ENCODE results near the gene COL13A1. TPM values are rescaled to one million over a fixed set of nuclear protein-coding genes. Genes with fewer than 3 reads are reported as not detected.

Gene COL13A1
- total RNA-seq = 0.35 and 0.87 TPM in 2 replicates

DNA sequence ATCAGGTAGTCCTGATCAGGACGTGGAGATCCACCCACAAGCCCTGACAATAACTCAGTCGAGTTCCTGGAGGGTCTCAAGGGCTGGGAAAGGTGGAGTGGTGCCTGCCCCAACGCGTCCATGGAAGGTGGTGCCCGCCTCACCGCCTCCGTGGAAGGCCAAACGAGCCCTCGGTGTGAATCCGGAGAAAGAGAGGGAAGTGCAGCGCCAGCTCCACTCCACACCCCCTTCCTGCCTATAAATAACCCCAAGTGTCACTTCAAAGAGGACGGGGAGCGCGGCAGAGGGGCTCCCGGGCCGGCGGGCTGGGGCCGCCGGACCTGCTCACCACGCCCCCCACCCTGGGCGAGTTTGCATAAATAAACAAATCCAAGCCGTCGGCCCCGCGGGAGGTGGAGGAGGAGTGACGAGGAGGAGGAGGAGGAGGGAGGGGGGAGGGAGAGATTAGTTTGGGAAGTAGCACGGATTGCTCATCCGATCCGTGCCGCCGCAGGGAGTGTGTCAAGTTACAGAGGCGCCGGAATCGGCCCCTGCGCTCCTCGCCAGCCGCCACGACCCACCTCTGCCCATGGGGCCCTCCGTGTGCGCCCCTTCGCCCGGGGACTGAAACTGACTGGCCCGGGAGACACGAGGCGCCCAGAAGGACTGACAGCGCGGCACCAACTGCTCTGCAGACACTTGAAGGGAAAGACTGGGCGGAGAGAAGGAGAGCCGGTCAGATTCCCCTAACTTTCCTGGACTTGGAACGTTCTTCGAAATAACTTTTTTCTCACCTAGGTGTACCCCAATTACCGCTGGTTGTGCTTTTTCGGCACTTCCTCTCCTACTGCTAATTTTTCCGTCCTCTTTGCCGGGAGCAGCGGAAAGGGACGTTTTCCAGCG, at the start of gene COL13A1:
Gene COL13A1, plus strand, starts transcription at position 473 of the 882 bp plus-strand sequence. CDS start 518 bp downstream, outside the sequence.
- peak; percentile 21 for DNase-seq (ENCODE audit: low read depth)

DNA sequence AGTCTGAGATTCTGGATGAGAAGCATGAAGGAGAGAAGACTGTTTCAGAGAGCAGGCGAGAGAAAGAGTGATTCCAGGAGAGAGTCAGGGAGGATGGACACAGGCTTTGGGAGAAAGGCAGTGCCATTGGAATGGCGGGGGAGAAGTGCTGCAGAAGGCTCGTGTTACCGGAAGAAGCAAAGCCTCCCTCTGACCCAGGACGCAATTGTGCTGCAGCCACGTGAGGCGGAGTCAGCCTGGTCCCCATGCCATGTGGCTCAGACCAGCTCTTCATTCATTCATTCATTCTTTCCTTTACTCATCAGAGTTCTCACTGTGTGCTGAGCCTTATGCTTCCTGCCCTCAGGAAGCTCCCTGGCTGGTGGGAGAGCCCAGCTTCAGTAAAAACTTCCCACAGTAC, 49.2 kb upstream of the COL13A1 start:
- no peak for DNase-seq (ENCODE audit: low read depth)

DNA sequence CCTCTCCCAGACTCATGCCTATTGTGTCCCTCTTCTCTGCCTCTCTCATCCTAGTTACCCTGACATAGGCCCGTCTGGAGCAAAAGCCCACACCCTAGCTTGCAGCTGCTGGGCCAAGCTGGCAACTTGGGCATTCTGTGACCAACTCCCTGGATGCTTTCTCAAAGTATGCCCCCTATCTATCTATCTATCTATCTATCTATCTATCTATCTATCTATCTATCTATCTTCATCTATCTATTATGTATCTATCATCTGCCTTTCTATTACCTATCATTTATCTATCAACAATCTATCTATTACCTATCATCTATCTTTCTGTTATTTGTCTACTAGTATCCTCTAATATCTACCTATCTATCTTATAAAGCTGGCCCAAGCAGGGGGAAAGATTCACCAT, 45.4 kb upstream of the COL13A1 start:
- DNase-seq (ENCODE audit: low read depth) = no peak

DNA sequence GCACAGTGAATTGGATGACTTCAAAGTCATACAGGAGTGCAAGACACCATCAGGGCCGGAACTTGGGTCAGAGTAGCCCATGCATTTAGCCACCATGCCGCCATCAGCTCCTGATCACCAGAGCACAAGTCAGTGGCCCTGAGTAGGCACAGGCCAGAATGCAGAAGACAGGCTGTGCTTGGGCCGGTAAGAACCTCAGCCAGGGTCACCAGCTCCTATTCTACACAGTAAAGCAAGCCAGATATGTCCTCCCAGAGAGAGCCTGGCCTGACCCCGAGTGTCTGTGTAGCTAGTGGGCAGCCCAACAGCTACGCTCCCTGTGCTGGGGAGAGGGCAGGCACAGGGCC, 44.5 kb upstream of the COL13A1 start:
- DNase-seq (ENCODE audit: low read depth) = no peak

- peak; percentile 63 for DNase-seq (ENCODE audit: low read depth)
These were observed 44.0 kb upstream of the COL13A1 start for GRCh38 chr10:69757553-69758309.

DNA sequence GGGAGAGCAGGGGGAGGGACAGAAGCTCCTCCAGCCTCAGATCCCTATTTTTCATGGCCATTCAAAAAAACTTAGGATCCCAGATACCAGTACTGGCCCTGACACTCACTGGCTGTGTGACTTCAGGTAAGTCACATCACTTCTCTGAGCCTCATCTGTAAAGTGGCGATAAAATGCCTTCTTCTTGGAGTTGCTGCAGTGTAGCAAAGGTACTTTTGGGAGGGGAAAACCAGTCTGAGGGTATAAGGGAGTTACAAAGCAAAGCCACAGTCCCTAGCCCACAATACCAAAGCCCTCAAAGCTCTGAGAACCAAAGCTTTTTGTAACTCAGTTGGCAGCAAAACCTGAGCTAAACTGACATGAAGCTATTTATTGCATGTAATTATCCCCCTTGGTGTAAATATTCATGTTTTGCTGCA, 43.4 kb upstream of the COL13A1 start:
- no peak for DNase-seq (ENCODE audit: low read depth)

- DNase-seq (ENCODE audit: low read depth) = no peak
These were observed 42.1 kb upstream of the COL13A1 start for GRCh38 chr10:69759641-69760040.

DNA sequence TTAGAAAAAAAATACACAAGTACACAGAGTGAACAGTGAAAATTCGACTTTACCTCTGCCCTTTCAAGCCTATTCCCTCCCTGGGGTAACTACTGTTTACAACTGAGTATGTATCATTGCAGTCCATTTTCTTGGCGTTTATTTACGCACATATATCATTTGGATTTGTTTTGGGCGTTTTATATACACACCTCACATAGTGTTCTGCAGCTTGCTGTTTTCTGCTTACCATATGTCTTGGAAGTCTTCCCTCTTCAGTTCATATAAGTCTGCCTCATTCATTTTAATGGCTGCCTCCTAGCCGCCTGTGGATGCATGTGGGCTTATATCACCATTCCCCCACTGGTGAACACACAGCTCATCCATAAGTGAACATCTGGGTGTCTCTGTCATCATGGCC, 41.6 kb upstream of the COL13A1 start:
- no peak for DNase-seq (ENCODE audit: low read depth)

DNA sequence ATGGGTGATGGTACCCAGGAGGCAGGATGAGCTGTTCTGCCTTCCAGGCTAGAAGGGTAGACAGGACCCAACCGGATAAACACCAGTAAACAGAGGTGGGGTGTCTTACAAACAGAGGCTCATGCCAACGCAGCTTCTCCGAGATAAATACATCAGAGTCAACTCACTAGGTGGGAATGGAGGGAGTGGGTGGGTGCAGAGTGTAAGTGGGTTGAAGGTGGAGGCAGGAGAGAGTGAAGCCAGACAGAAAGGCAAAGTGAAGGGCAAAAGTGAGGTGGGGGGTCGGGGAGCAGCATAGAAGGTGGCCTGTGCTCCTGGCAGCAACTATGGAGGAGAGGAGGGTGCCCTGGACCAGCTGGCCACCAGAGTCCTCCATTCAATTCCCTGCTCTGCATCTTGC, 40.4 kb upstream of the COL13A1 start:
- DNase-seq (ENCODE audit: low read depth) = no peak

- no peak for DNase-seq (ENCODE audit: low read depth)
These were observed 35.4 kb upstream of the COL13A1 start for GRCh38 chr10:69766161-69766910.

DNA sequence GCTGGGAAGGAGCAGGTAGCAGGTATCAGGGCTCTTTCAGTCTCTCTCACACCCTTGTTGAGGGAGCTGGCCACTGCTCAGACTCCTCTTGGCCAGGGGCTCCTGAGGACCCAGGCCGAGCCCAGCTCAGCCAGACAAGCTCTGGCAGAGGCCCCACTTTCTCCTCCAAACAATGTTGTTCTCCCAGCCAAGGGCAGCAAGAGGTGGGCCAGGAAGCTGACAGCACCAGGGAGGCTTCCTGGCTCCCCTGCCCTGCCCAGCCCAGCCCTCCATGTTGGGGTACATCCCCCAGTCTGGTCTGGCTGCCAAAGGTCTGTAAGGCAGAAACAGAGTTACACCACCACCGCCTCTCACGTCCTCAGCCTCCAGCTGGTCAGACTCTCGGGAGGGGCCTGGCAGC, 33.9 kb upstream of the COL13A1 start:
- DNase-seq (ENCODE audit: low read depth) = no peak

- DNase-seq (ENCODE audit: low read depth) = peak; percentile 21
These were observed 33.3 kb upstream of the COL13A1 start for GRCh38 chr10:69768386-69768785.

DNA sequence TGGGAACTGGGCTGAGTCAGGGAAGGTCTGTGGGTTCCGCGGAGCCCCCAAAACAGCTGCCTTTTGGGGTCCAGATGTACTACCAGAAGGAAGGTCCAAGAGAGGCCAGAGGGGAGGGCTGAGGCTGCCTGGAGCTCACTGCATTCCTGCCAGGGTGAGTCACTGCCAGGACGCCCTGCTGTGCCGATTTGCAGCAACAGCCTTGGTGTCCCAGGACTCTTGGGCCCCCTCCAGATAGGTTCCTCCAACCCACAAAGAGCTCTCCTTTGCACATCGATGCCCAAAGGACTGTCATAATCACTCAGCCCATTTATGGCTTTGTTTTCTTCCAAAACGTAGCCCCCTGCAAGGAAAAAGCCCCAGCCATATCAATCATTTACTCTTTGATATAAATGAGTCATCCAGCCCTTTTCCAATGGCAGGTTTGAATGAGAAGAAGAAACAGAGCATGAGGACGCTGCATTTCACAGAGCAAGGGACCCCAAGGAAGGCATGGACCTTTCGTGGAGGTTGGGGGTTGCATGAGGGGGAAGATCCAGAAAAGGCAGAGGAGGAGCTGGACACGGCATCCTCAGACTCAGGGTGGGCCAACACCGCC, 32.2 kb upstream of the COL13A1 start:
- DNase-seq (ENCODE audit: low read depth) = peak; percentile 98

- DNase-seq (ENCODE audit: low read depth) = no peak
These were observed 28.6 kb upstream of the COL13A1 start for GRCh38 chr10:69772933-69773704.

DNA sequence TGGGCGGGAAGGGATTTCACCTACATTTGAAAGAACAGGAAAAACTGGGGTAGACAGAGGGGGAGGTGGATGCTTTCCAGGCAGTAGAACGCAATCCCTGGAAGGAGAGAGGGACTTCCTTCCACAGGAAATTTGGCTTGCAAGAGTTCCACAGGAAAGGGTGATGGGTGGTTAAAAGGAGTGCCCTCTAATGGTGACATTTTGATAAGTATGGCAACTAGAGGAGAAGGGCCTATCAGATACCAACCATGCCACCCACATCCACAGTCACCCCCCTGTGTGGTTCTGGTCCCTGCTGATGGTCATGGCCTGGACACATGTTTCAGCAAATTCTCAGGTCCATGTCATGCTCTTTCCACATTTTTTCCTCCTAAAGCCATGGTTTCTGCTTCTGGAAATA, 27.1 kb upstream of the COL13A1 start:
- no peak for DNase-seq (ENCODE audit: low read depth)

DNA sequence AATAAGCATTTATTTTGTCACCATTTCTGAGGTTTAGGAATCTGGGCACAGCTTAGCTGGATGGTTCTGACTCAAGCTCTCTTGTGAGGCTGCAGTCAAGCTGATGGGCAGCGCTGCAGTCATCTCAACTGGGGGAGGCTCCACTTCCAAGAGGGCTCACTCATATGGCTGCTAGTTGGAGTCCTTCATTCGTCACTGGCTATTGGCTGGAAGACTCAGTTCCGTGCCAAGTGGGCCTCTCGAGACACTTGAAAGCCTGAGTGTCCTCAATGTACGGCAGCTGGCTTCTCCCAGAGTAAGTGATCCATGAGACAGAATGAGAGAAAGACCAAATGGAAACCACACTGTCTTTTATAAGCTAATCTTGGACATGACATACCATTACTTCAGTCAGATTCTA, 21.6 kb upstream of the COL13A1 start:
- no peak for DNase-seq (ENCODE audit: low read depth)

GRCh38 chr10:69781576-69781975, 20.1 kb upstream of the COL13A1 start:
- DNase-seq (ENCODE audit: low read depth) = no peak

DNA sequence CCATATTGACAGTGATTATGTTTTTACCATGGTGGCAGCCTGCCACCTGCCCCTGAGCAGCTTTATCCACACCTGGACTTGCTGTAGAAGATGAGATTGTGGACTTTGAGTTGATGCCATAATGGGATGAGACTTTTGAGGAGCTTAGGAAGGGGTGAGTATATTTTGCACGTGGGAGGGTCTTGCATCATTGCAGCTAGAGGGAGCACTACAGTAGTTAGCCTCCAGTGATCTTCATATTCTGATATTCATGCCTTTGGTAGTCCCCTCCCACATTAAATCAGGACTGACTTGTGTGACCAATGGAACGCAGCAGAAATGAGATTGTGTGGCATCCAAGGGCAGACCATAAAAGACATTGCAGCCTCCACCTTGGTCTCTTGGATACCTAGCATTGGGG, 18.2 kb upstream of the COL13A1 start:
- no peak for DNase-seq (ENCODE audit: low read depth)

DNA sequence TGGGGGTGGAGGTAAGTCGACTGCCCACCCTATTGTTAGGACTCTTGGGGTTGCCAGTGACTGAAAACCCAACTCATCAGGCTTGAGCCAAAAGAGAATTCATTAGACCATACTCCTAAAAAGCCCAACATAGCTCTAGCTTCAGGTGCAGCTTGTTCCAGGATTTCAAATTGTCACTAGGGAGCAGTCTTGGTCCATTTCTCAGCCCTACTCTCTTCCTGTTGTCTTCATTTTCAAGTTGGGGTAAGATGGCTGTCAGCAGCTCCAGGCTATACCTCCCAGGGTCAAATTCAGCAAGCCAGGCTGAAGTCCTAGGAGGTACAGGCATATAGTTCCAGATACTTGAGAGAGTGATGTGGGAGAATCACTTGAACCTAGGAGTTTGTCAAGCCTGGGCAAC, 14.9 kb upstream of the COL13A1 start:
- DNase-seq (ENCODE audit: low read depth) = peak; percentile 44

DNA sequence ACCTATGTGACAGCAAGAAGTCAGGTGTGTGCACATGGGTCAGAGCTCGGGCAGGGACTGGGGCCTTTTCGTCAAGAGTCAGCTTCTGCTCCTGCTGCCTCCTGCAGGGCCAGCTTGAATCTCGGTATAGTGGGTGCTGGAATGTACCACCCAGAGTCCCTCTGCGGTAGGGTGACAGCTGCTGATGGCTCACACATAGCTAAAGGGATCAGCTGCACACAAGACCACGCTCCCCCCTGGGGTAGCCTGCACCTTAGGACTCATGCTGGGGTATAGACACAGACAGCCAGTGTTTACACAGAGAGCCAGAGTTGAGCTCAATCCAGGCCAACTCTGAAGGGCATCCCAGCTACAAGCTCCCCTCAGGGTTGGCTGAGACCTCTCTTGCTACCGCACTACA, 14.0 kb upstream of the COL13A1 start:
- no peak for DNase-seq (ENCODE audit: low read depth)

DNA sequence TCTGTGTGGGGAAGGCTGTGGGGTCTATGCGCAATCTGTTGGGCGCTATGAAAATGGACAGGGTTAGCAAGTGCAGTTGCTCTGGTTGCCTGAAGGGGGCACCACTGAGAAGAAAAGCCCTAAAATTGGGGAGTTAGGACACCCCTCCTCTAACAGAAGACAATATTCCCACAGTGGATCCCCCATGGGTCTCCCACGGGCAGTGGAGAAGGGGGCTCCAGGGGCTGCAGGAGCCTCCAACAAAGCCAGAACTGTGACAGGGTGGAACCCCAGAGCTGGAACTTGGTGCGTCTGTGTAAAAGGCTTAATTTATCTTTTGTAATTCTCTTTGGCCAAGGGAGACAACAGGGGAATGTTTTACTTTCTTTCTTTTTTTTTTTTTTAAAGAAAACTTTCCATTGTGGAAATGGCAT, 12.5 kb upstream of the COL13A1 start:
- DNase-seq (ENCODE audit: low read depth) = no peak

All from renal cortical epithelial cell (primary cell).